Peyer's patch (tissue), 4 donors: ENCODE measurements around the gene TMOD1. TPM values are rescaled to one million over a fixed set of nuclear protein-coding genes. Genes with fewer than 3 reads are reported as not detected.

Experiments used
- DNase-seq, 3 donors: peaks; one replicate each; pipeline ENCODE4 v3.0.0-alpha.2; 2017 to 2019
- H3K27ac ChIP-seq, 4 donors: fragments of 200-600 bp; sonication (generic); one replicate each; pipeline ENCODE4 v1.5.1; 2016 to 2019
- H3K27me3 ChIP-seq, 2 donors: fragments of 200-600 bp; sonication (generic); one replicate each; pipeline ENCODE4 v1.5.1; 2019
- H3K36me3 ChIP-seq, 3 donors: fragments of 200-600 bp; sonication (generic); one replicate each; pipeline ENCODE4 v1.5.1; 2016 to 2019
- H3K4me1 ChIP-seq, 4 donors: fragments of 200-600 bp; sonication (generic); one replicate each; pipeline ENCODE4 v1.5.1; 2016 to 2019
- H3K4me3 ChIP-seq, 4 donors: fragments of 200-600 bp; sonication (generic); 1 replicate in 3 of 4; 2 replicates in 1 of 4; pipeline ENCODE4 v1.5.1; 2016 to 2019; ENCODE audit warnings: mild to moderate bottlenecking in 1 of 4
- H3K9me3 ChIP-seq, 4 donors: fragments of 200-600 bp; sonication (generic); one replicate each; pipeline ENCODE4 v1.5.1; 2016 to 2019; ENCODE audit warnings: mild to moderate bottlenecking in 1 of 4
- POLR2A ChIP-seq, 2 donors: fragments of 450-650 bp; IDR thresholded peaks; one replicate each; pipeline ENCODE4 v1.5.1; 2017; ENCODE audit warnings: antibody characterized with exemption in 2 of 2, mild to moderate bottlenecking in 2 of 2, moderate library complexity in 2 of 2
- total RNA-seq, 4 donors: library from RNA; depleted of rRNA; stranded (reverse); fragments of >200 nt; gene quantifications; one replicate each; pipeline ENCODE4 v1.1.0, GENCODE V29; 2016
- TF ChIP-seq, protein P1 (sequence below), 6 experiments: fragments of 450-650 bp in 4 of 6; fragments of 200-600 bp in 2 of 6; sonication (generic) in 1 of 6; IDR thresholded peaks; one replicate each; pipeline ENCODE4 v1.5.1; 2017 to 2019; ENCODE audit warnings: antibody characterized with exemption in 6 of 6, mild to moderate bottlenecking in 3 of 6, moderate library complexity in 1 of 6

Gene TMOD1
- total RNA-seq, 4 donors from 2014 or later, result 2.6 to 15.7 (median 4.9) TPM

DNA sequence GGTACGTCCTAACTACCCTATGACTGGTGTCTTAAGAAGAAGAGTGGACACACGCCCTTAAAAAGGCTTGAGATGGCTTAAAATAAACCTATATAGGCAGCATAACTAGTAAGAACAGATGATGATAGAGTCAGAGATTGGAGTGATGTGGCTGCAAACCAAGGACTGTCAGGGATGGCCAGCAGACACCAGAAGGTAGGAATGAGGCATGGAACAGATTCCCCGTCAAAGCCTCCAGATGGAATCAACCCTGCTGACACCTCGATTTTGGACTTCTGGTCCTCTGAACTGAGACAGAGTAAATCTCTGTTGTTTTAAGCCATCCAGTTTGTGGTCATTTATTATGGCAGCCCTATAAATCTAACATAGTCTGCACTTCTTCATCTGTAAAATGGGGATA is 7.4 kb downstream of the TMOD1 start:
- Histone ChIP-seq H3K27ac (no peak overlapping the region), H3K27me3 (no peaks in the 10 kb centered on the region), H3K36me3 (no peaks in the 10 kb centered on the region), H3K4me1 (peaks cover 0 to 4% (median 0%) of the 10 kb centered on the region in 4 donors), H3K4me3 (no peak overlapping the region), H3K9me3 (no peaks in the 10 kb centered on the region)
- TF ChIP-seq, protein P1, sequence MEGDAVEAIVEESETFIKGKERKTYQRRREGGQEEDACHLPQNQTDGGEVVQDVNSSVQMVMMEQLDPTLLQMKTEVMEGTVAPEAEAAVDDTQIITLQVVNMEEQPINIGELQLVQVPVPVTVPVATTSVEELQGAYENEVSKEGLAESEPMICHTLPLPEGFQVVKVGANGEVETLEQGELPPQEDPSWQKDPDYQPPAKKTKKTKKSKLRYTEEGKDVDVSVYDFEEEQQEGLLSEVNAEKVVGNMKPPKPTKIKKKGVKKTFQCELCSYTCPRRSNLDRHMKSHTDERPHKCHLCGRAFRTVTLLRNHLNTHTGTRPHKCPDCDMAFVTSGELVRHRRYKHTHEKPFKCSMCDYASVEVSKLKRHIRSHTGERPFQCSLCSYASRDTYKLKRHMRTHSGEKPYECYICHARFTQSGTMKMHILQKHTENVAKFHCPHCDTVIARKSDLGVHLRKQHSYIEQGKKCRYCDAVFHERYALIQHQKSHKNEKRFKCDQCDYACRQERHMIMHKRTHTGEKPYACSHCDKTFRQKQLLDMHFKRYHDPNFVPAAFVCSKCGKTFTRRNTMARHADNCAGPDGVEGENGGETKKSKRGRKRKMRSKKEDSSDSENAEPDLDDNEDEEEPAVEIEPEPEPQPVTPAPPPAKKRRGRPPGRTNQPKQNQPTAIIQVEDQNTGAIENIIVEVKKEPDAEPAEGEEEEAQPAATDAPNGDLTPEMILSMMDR (IDR thresholded peaks at IDR 0.05), result no peak
- TF ChIP-seq POLR2A (IDR thresholded peaks at IDR 0.05), result no peak
- DNase-seq, result no peak

DNA sequence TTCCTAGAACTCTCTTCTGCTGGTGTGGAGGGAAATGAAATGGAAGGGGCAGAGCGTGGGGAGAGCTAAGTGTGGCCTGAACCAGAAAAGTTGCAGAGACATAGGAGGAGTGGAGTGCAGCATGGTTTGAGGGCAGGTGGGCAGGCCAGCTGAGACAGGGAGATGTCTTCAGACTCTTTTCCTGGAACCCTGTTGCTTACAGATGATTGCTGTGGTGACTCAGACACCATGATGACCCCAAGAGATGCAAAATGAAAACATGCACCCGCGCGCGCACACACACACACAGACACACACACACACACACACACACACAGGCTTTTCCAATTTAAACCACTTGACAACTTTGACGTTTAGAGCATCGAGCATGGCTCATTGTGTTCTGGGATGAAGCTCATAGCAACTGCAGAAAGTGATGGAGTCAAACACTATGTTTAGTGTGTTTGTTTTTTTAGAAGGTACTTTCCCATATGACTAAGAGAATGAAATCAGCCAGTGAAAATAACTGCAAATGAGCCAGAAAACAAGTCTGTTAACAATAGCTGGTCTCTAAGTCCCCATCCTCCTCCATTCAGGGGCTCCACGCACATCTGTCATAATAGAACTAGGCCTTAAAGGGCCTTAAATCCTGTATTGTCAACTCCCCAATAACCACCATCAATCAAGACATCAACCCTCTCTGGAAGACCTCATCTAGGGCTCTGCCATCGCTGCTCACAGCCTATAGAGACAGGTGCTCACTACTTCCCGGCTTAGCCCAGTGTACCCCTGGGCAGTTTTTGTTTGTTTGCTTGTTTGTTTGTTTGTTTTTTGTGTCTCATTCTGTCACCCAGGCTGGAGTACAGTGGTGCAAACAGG is 9.6 kb downstream of the TMOD1 start:
- Histone ChIP-seq H3K4me3 (no peak overlapping the region), H3K27ac (no peak overlapping the region), H3K36me3 (no peaks in the 10 kb centered on the region), H3K27me3 (no peaks in the 10 kb centered on the region), H3K4me1 (peaks cover 0 to 4% (median 0%) of the 10 kb centered on the region in 4 donors), H3K9me3 (no peaks in the 10 kb centered on the region)
- no peak for DNase-seq
- TF ChIP-seq, protein P1 (IDR thresholded peaks at IDR 0.05), result no peak
- TF ChIP-seq POLR2A (IDR thresholded peaks at IDR 0.05), result no peak

- Histone ChIP-seq H3K36me3 (no peaks in the 10 kb centered on the region), H3K9me3 (no peaks in the 10 kb centered on the region), H3K4me3 (no peak overlapping the region), H3K27me3 (no peaks in the 10 kb centered on the region), H3K4me1 (peaks cover 0 to 4% (median 0%) of the 10 kb centered on the region in 4 donors), H3K27ac (no peak overlapping the region)
- no peak for DNase-seq
- no peak for TF ChIP-seq POLR2A (IDR thresholded peaks at IDR 0.05)
- TF ChIP-seq, protein P1 (IDR thresholded peaks at IDR 0.05), result no peak
These were observed 10.4 kb downstream of the TMOD1 start for GRCh38 chr9:97511655-97512427.

DNA sequence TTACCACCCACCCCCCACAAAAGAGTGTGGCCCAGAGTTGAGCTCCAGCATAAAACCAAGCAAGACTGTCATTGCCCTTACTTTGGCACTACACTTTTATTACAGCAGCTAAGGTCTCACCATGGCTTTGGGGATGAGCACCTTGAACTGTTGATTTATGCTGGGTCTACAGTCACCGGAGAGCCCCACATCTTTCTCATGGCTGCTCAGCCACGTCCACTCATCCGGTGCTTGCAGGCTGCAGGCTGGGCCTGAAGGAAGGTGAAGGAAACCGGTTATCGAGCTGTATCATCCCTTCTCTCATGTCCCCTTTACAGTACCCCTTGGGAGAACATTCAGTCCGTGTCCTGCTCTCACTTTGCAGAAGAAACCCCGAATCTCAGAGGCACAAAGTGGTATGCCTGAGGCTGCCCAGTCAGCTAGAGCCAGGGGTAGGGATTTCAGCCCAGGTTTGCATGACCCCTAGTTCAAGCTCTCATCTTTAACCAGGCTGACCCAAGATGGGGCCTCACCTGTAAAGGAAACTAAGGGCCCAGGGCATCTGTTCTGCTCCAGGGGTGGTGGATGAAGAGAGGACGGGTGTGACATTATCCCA is 11.6 kb downstream of the TMOD1 start:
- H3K27ac ChIP-seq, result no peak overlapping the region
- TF ChIP-seq, protein P1 (IDR thresholded peaks at IDR 0.05), result no peak
- TF ChIP-seq POLR2A (IDR thresholded peaks at IDR 0.05), result no peak
- peaks cover 0 to 8% (median 0%) of the 10 kb centered on the region in 4 donors for H3K4me1 ChIP-seq
- H3K4me3 ChIP-seq, result no peak overlapping the region
- no peak for DNase-seq
- no peaks in the 10 kb centered on the region for H3K9me3 ChIP-seq
- H3K36me3 ChIP-seq, result no peaks in the 10 kb centered on the region
- no peaks in the 10 kb centered on the region for H3K27me3 ChIP-seq

DNA sequence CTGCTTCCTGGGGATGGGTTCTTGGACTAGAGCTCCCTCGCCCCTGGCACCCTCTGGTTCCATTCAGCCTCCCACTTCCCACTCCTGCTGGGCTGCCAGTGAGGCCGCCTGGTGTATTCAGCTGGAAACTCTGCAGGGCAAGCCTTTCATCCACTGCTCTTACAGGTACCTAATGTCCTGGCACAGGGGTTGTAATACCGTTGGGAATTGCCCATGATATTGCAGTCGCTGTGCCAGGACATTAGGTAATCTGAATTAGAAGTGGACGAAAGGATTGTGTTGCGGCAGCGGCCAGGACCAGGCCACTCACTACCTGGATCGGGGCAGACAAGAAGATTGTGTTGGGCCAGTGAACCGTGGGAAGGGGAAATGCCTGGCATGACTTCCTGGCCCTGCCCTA is 13.1 kb downstream of the TMOD1 start:
- TF ChIP-seq, protein P1 (IDR thresholded peaks at IDR 0.05), result no peak
- Histone ChIP-seq H3K9me3 (no peaks in the 10 kb centered on the region), H3K27ac (no peak overlapping the region), H3K4me1 (peaks cover 0 to 15% (median 0%) of the 10 kb centered on the region in 4 donors), H3K36me3 (no peaks in the 10 kb centered on the region), H3K27me3 (no peaks in the 10 kb centered on the region), H3K4me3 (no peak overlapping the region)
- DNase-seq, result no peak
